MG63 (cell line): ENCODE results near the gene GLUD1. TPM values are rescaled to one million over a fixed set of nuclear protein-coding genes. Genes with fewer than 3 reads are reported as not detected.
A peak's percentile ranks its signal among the peaks of the same experiment; 100 is the strongest.
"Not testable (repeated sequence)": the region's sequence is repeated elsewhere in the genome, so short reads cannot be mapped to it uniquely, and the experiment has no call there.

ENCODE experiments used
- DNase-seq: peaks from one replicate; pipeline ENCODE4 v3.0.0-alpha.2; 2020
- H3K27me3 ChIP-seq: fragments of 250-450 bp; sonication (Bioruptor Pico); 2 replicates; pipeline ENCODE4 v1.5.1; 2020; ENCODE audit warnings: mild to moderate bottlenecking, moderate library complexity
- H3K36me3 ChIP-seq: fragments of 250-450 bp; sonication (Bioruptor Pico); 2 replicates; pipeline ENCODE4 v1.5.1; 2020; ENCODE audit warnings: mild to moderate bottlenecking, moderate library complexity
- H3K4me3 ChIP-seq: fragments of 250-450 bp; sonication (Bioruptor Pico); 2 replicates; pipeline ENCODE4 v1.5.1; 2020; ENCODE audit warnings: mild to moderate bottlenecking, moderate library complexity
- H3K9me3 ChIP-seq: fragments of 250-450 bp; sonication (Bioruptor Pico); 2 replicates; pipeline ENCODE4 v1.5.1; 2020; ENCODE audit warnings: mild to moderate bottlenecking, moderate library complexity
- total RNA-seq: library from RNA; depleted of rRNA; stranded (reverse); fragments of >200 nt; shearing (Covaris generic); gene quantifications from 2 replicates; pipeline ENCODE4 v1.2.3, GENCODE V29; 2014; ENCODE audit warnings: low replicate concordance; rRNA removed

GLUD1 gene
- total RNA-seq = 300 and 363 TPM in 2 replicates

DNA sequence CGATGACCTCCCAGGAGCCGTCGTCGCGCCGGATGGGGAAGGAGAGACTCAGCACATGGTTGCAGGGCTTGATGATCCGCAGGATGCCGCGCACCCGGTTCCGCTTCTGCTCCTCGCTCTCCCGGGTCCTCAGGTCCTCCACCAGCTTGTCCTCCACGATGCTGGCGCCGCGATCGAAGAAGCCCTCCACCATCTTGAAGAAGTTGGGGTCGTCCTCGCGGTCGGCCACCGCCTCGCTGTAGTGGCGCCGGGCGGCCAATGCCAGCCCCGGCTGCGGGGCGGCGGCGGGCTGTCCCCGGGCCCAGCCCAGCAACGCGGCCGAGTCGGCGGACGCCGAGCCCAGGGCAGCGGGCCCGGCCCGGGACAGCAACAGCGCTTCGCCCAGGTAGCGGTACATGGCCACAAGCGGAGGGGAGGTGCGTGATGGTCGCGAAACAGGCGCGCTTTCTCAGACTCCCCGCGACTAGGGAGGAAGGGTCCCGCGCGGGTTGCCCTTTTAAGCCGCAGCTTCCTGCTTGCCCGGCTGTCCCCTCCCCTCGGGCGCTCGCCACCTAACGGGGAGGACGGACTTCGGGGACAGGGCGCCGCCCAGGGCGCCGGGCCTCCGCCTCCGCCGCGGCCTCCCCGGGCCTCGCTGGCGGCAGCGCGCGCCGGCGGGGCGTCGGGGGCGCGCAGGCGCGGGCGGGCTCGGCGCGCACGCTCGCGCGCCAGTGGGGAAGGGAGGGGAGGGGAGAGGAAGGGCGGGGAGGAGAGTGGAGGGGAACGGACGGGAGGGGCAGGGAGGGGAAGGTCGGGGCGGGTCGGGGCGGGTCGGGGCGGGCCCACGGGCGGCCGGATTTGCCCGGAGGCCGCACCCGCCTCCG is at the start of gene GLUD1, which contains the start of gene SHLD2:
Gene GLUD1, minus strand, starts transcription at position 471 of the 863 bp plus-strand sequence. Its CDS starts 74 bp downstream, at position 397.
Gene SHLD2, plus strand, starts transcription at position 834 of the 863 bp plus-strand sequence. CDS start 56,149 bp downstream, outside the sequence.
- peaks cover 46% of the 10 kb centered on the region for H3K36me3 ChIP-seq
- H3K27me3 ChIP-seq = no peaks in the 10 kb centered on the region
- H3K9me3 ChIP-seq = peaks cover 4% of the 10 kb centered on the region; the same call in 1 of the 2 replicates
- peak; percentile 94 for DNase-seq
- H3K4me3 ChIP-seq = peak within 1 kb of the TSS; percentile 67

DNA sequence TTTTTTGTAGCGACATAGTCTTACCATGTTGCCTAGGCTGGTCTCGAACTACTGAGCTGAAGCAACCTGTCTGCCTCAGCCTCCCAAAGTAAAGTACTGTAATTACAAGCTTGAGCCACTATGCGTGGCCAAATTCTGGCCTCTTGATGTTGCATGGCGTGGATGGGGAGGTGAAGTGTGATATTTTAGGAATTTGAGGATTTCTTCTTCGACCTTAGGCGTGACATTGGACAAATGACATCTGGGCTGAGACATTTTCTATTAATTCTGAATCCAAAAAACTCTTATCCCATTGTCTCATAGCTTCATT is 48.4 kb upstream of the GLUD1 start:
- H3K36me3 ChIP-seq, H3K27me3 ChIP-seq, H3K4me3 ChIP-seq, DNase-seq, H3K9me3 ChIP-seq: not testable (repeated sequence)

DNA sequence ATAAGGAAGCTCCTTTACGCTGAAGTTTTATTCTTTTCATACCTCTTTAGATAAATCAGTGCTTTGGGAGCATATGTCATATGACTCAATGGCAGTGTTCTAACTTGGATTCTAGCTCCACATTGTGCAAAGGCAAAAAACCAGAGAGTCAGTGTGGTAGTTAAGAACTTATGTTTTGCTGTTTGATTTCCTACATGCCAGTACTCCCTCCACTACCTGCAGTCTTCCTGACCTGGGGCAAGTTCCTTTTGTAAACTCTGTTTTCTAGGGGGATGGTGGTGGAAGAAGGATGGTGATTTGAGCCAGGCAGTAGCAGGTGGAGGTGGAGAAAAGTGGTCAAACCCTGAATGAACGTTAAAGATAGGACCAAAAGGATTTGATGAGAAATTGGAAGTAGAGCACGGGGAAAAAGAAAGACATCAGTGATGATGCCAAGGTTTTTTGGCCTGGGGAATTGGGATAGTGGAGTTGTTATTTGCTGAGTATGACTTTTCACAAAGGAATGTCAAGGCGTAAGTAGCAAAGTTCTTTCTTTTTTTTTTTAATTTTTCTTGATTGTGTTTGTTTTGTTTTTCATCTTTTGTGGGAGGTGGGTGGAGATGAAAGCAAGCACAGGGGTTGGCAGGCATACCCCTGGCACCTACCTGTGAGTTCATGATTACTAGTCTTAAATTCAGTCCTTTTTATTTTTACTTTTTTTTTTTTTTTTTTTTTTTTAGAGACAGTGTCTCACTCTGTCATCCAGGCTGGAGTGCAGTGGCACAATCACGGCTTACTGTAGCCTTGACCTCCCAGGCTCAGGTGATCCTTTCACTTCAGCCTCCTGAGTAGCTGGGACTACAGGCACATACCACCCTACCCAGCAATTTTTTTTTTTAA is 47.8 kb upstream of the GLUD1 start:
- H3K9me3 ChIP-seq, H3K36me3 ChIP-seq, H3K4me3 ChIP-seq, H3K27me3 ChIP-seq: not testable (repeated sequence)
- DNase-seq = peak; percentile 40

DNA sequence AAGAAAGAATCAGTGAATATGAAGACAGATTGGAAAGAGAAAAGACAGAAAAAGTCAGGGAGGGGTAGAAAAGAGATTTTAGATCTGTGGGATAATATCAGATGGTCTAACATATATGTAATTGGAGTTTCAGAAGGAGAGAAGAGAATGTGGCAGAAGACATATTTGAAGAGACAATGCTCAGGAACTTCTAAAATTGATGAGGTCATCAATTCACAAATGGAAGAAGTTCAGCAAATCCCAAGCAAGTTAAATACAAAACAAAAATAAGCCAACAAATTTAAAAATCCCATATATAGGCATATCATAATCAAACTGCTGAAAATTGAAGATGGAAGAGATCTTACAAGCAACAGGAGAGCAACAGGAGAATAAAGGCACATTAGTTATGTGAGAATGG is 42.8 kb upstream of the GLUD1 start:
- peaks cover 11% of the 10 kb centered on the region for H3K36me3 ChIP-seq
- H3K4me3 ChIP-seq, H3K27me3 ChIP-seq, DNase-seq, H3K9me3 ChIP-seq: not testable (repeated sequence)

DNA sequence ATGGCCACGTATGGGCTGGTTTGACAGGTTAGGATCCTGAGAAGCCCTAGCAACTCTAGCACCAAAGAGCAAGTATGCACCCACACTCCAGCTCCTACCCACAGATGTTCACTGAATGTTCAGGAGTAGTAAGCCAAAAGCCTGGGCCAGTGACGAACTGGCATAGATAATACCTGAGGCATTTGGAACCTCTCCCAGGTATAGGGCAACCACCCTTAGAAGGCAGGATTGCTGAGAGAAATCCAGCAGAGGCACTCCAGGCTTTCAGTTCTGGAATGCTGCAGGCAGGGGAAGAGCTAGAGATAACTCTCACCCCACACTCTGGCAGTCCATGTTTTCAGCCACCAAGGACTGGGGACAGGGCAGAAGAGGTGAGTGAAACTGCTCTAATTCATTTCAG is 39.8 kb upstream of the GLUD1 start:
- peaks cover 18% of the 10 kb centered on the region for H3K36me3 ChIP-seq
- DNase-seq, H3K9me3 ChIP-seq, H3K4me3 ChIP-seq, H3K27me3 ChIP-seq: not testable (repeated sequence)

DNA sequence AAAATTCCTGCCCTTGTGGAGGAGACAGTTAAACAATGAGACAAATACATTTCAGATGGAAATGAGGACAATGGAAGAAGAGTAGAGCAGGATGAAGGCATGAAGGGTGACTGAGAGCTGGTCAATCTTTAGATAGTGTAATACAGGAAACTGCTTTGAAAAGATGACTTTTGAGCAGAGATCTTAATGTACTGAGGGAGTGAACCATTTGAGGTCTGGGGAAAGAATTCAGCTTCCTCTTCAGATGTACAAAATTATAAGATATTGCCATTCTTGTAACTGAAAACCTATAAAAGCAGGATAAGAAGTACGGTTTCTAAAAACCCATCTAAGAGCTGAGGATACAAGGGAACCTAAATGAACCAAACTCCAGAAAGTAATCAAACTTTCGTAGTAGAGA is 39.3 kb upstream of the GLUD1 start:
- H3K9me3 ChIP-seq, H3K4me3 ChIP-seq, H3K27me3 ChIP-seq, DNase-seq: not testable (repeated sequence)
- peaks cover 22% of the 10 kb centered on the region for H3K36me3 ChIP-seq

DNA sequence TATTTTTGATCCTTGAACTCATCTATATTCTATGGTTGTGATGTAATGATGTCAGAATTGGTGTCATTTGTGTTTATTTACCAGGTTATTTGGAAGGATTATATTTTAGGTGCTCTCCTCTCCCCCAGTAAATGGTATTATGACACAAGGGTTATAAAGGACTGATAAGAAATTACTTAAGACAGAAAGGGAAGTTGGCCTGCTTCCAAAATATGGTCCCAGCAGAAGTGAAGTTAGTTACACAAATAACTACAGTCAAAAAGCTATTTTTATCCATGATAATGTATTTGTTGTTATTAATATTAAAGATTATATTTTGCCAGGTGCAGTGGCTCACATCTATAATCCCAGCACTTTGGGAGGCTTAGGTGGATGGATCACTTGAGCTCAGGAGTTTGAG is 37.5 kb upstream of the GLUD1 start:
- not testable (repeated sequence) for H3K4me3 ChIP-seq, DNase-seq, H3K27me3 ChIP-seq, H3K9me3 ChIP-seq
- peaks cover 16% of the 10 kb centered on the region for H3K36me3 ChIP-seq

DNA sequence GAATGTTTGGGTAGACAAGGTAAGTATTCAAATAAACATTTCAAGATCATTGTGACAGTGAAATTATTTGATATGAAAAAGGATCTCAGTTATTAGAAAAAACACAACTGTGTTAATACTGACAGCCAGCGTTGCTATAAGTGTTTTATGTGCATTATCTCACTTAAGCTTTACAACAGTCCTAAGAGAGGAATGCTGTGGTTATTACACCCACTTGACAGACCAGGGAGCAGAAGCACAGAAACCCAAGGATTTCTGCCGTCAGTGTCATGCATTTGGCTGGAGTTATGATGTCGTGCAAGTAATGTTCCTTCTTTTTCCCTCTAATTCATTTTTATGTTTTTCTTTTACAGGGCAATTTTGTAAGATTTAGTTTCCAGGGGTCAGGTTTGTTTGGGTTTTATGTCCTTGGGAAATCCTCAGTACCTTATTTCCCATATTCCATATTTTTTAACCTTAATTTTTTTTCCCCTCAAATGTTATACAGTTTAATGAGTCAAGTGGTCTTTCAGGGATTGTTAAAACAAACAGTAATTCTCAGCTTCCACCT is 33.0 kb upstream of the GLUD1 start:
- peaks cover 11% of the 10 kb centered on the region for H3K36me3 ChIP-seq
- not testable (repeated sequence) for DNase-seq, H3K4me3 ChIP-seq, H3K9me3 ChIP-seq, H3K27me3 ChIP-seq

DNA sequence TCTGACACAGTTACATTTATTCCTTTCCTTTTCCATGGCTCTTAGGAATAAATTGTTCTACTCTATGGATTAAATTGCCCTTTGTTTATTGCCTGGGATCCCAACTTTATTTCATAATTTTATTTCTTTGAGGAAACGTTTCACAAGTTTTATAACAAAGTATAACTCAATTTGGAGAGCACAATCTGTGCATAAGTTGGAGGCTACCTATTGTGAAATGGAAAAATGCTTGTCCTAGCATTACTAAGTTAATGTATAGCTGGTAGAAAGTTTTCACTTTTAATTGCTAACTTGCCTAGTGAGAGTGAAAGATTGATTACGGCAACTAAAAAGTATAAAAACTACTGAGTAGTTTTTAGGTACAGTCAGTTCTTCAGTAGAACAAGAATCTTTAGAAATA is 32.4 kb upstream of the GLUD1 start:
- peaks cover 11% of the 10 kb centered on the region for H3K36me3 ChIP-seq
- not testable (repeated sequence) for DNase-seq

DNA sequence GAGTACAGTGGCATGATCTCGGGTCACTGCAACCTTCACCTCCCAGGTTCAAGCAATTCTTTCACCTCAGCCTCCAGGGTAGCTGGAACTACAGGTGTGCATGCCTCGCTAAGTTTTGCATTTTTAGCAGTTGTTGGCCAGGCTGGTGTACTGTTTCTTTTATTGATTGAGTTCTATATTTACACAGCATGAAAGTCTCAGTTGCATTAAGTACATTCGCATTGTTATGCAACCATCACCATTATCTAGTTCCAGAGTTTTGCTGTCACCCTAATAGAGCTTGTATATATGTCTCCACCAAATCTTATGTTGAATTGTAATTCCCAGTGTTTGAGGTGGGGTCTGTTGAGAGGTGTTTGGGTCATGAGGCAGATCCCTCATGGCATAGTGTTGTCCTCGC is 28.7 kb upstream of the GLUD1 start:
- not testable (repeated sequence) for H3K27me3 ChIP-seq, H3K36me3 ChIP-seq, H3K9me3 ChIP-seq, DNase-seq, H3K4me3 ChIP-seq

More for the DNA sequence above, 32.4 kb upstream of the GLUD1 start:
- not testable (repeated sequence) for H3K27me3 ChIP-seq, H3K9me3 ChIP-seq, H3K4me3 ChIP-seq

DNA sequence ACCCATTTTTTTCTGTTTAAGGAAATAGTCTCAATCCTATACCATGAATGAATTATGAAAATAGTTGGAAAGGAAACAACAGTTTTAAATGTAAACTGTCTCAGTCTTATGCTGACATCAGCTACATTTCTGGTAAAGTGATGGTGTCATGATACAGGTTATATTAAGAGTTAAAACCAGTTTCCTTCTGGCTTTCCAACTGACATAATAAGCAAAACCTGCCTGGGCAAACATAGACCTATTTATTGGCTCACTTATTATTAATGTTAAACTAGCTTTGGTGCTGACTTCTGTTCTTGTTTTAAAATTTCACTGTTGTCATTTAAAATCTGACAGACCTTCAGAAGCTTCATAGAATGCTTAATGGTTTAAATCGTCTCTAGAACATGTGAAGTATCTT is 24.4 kb upstream of the GLUD1 start:
- not testable (repeated sequence) for DNase-seq, H3K36me3 ChIP-seq, H3K9me3 ChIP-seq, H3K27me3 ChIP-seq, H3K4me3 ChIP-seq

DNA sequence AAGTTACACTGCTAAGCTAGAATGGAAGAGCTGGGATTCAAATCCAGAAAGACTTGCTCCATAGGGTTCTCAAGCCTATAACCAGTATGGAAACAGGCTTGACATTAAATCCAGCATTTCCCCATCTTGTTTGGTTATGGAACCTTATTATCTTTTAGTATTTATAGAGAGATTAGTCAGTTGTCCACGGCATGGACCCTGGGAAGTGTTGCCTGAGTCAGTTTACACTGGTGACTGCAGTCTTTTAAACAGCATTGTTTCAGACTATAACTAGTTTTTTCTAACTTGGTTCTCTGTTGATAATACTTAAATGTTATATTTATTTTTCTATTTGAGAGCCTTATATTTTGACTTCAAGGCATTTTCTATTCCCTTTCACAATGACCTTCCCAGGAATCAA is 23.5 kb upstream of the GLUD1 start:
- not testable (repeated sequence) for H3K27me3 ChIP-seq, H3K4me3 ChIP-seq, H3K36me3 ChIP-seq, H3K9me3 ChIP-seq, DNase-seq

DNA sequence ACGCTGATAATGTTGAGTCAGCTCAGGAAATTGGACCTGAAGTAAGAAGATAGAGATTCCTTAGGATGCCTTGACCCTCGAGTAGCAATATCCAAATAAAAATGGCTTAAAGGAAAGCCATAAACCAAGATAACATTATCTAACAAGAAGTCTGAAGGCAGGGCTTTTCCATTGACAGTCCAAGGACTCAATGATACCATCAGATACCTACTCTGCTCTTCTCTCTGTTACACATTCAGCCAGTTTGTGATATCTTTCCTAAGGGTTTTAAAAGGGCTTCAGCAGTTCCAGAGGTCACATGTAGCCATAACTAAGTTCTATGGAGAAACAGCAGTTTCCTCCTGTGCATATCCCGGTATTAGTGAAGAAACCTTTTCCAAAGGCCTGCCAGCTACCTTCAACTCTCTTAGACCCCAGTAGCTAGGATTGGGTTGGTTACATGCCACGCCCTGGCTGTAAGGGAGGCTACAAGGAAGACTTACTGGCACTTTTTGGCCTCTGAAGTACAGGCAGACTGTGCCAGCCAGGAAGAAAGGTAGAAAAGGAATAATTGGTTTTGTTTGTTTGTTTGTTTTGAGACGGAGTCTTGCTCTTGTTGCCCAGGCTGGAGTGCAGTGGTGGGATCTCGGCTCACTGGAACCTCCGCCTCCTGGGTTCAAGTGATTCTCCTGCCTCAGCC is 10.9 kb upstream of the GLUD1 start:
- Histone ChIP-seq H3K36me3 (peaks cover 71% of the 10 kb centered on the region), H3K4me3 (no peak overlapping the region), H3K27me3 (no peaks in the 10 kb centered on the region), H3K9me3 (no peaks in the 10 kb centered on the region)
- DNase-seq = no peak

DNA sequence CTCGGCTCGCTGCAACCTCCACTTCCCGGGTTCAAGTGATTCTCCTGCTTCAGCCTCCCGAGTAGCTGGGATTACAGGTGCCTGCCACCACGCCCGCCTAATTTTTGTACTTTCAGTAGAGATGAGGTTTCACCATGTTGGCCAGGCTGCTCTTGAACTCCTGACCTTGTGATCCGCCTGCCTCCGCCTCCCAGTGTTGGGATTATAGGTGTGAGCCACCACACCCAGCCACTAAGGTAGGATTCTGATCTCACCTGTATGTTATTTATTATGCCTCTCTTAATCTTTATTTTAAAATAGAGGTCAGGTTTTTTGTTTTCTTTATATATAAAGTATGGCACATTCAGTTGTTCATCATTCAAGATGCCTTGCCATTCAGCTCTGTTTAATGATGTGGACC is 10.1 kb upstream of the GLUD1 start:
- not testable (repeated sequence) for H3K27me3 ChIP-seq, H3K9me3 ChIP-seq, H3K4me3 ChIP-seq, DNase-seq
- H3K36me3 ChIP-seq = peaks cover 68% of the 10 kb centered on the region

DNA sequence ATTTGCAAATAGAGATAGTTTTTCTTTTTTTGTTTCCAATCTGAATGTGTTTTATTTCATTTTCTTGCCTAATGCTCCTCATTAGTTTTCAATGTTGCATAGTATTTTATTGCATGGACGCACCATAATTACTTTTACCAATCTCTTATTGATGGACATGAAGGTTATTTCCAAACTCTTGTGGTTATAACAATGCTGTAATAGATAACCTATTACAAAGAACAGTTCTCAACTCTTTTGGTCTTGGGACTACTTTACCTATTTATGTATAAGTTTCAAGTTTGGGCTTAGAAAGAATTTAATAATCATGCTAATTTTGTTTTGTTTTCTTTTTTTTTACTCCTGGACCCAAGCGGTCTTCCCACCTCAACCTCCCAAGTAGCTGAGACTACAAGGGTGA is 7.4 kb upstream of the GLUD1 start:
- Histone ChIP-seq H3K27me3 (no peaks in the 10 kb centered on the region), H3K4me3 (no peak overlapping the region), H3K36me3 (peaks cover 73% of the 10 kb centered on the region), H3K9me3 (peaks cover 4% of the 10 kb centered on the region; the same call in 1 of the 2 replicates)
- DNase-seq = no peak

DNA sequence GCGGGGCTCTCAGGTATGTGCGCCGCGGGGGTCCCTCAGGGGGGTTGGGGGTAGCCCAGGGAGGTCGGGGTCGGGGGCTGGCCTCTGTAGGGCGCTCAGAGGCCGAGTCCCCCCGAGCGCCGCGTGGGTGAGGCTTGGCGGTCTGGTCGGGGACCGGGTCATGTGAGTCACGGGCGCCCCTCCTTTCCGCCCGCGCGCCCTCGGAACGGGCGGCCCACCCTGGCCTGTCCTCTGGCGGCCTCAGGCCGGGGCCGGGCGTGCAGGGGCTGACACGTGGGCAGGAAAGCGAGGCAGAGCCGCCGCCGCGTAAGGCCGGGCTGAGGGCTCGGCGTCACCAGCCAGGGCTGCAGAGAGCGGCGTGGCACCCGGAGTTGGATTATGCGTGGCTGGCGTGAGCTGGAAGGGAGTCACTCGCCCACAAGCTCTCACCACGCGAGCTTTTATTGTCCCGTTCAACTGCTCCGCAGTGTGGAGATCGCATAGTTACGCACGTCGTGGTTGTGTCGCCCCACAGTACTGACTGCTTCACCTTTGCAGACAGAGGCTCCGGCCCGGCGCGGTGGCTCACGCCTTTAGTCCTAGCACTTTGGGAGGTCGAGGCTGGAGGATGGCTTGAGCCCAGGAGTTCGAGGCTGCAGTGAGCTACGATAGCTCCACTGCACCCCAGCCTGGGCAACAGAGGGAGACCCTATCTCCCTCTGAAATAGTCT is 748 bp upstream of the GLUD1 start:
- peaks cover 4% of the 10 kb centered on the region; the same call in 1 of the 2 replicates for H3K9me3 ChIP-seq
- peak; percentile 95 for DNase-seq
- H3K36me3 ChIP-seq = peaks cover 48% of the 10 kb centered on the region
- H3K4me3 ChIP-seq = peak overlapping the region; percentile 63
- no peaks in the 10 kb centered on the region for H3K27me3 ChIP-seq
